HepG2 (cell line): ENCODE measurements around the gene NOXA1. TPM values are rescaled to one million over a fixed set of nuclear protein-coding genes. Genes with fewer than 3 reads are reported as not detected.
A peak's percentile ranks its signal among the peaks of the same experiment; 100 is the strongest.

Experiments used
- AKAP8 ChIP-seq: sonication (generic); formaldehyde crosslinking; IDR thresholded peaks from 2 replicates; pipeline ENCODE4 v1.5.1; 2020; ENCODE audit warnings: mild to moderate bottlenecking, missing genetic modification reagents
- CBX2 ChIP-seq, 2 experiments: fragments of 200-600 bp in 1 of 2; sonication (generic); formaldehyde crosslinking in 1 of 2; IDR thresholded peaks; 2 replicates each; pipeline versions ENCODE4 v1.7.0 to v1.8.1; 2018 to 2022; ENCODE audit warnings: low read depth in 2 of 2, low read length in 1 of 2, mild to moderate bottlenecking in 1 of 2, missing genetic modification reagents in 1 of 2
- CREB3 ChIP-seq: sonication (generic); formaldehyde crosslinking; IDR thresholded peaks from 2 replicates; pipeline ENCODE4 v1.5.0; 2020; ENCODE audit warnings: missing genetic modification reagents
- FOXA3 ChIP-seq: IDR thresholded peaks from 2 replicates; pipeline ENCODE4 v1.6.1; 2016; ENCODE audit warnings: missing genetic modification reagents, missing compliant biosample characterization
- FOXC1 ChIP-seq: sonication (generic); formaldehyde crosslinking; IDR thresholded peaks from 2 replicates; pipeline ENCODE4 v1.8.0; 2022; ENCODE audit warnings: mild to moderate bottlenecking, missing genetic modification reagents, borderline replicate concordance
- GATA4 ChIP-seq: sonication (generic); IDR thresholded peaks from 2 replicates; pipeline ENCODE4 v1.6.1; 2016; ENCODE audit warnings: antibody characterized with exemption, low read depth, borderline replicate concordance
- HNRNPH1 ChIP-seq: fragments of 200-400 bp; formaldehyde crosslinking; optimal IDR thresholded peaks from 2 replicates; pipeline ENCODE3; 2017; ENCODE audit warnings: mild to moderate bottlenecking, low read depth, low read length
- HOXA7 ChIP-seq: sonication (generic); formaldehyde crosslinking; IDR thresholded peaks from 2 replicates; pipeline ENCODE4 v1.8.1; 2022; ENCODE audit warnings: mild to moderate bottlenecking, missing genetic modification reagents, moderate library complexity
- NBN ChIP-seq: fragments of 450-650 bp; conservative IDR thresholded peaks from 2 replicates; pipeline ENCODE4 v1.6.1; 2017
- NFATC3 ChIP-seq: sonication (generic); formaldehyde crosslinking; IDR thresholded peaks from 2 replicates; pipeline ENCODE4 v1.5.1; 2020; ENCODE audit warnings: mild to moderate bottlenecking, missing genetic modification reagents
- NFE2L1 ChIP-seq: sonication (generic); formaldehyde crosslinking; IDR thresholded peaks from 2 replicates; pipeline ENCODE4 v1.4.0; 2020; ENCODE audit warnings: missing genetic modification reagents, mild to moderate bottlenecking, borderline replicate concordance
- RXRA ChIP-seq: sonication (generic); formaldehyde crosslinking; IDR thresholded peaks from 2 replicates; pipeline ENCODE4 v1.5.1; 2020; ENCODE audit warnings: missing genetic modification reagents
- SMYD3 ChIP-seq: sonication (generic); formaldehyde crosslinking; IDR thresholded peaks from 2 replicates; pipeline ENCODE4 v1.8.1; 2023; ENCODE audit warnings: mild to moderate bottlenecking, missing genetic modification reagents
- TAF15 ChIP-seq: fragments of 200-400 bp; formaldehyde crosslinking; IDR thresholded peaks from one replicate; pipeline ENCODE4 v1.6.1; 2018; ENCODE audit warnings: mild to moderate bottlenecking, low read depth, low read length; ENCODE audit not compliant: poor library complexity, severe bottlenecking
- ZNF280B ChIP-seq: sonication (generic); formaldehyde crosslinking; IDR thresholded peaks from 2 replicates; pipeline ENCODE4 v1.5.0; 2020; ENCODE audit warnings: missing genetic modification reagents, mild to moderate bottlenecking, borderline replicate concordance
- ZNF362 ChIP-seq: sonication (generic); formaldehyde crosslinking; IDR thresholded peaks from 2 replicates; pipeline ENCODE4 v1.4.0; 2020; ENCODE audit warnings: missing genetic modification reagents, mild to moderate bottlenecking, borderline replicate concordance
- ZNF614 ChIP-seq: IDR thresholded peaks from 2 replicates; pipeline ENCODE4 v1.6.1; 2018; ENCODE audit warnings: missing biosample characterization, missing genetic modification reagents, inconsistent platforms, borderline replicate concordance
- ZSCAN30 ChIP-seq: sonication (generic); formaldehyde crosslinking; IDR thresholded peaks from 2 replicates; pipeline ENCODE4 v1.5.0; 2020; ENCODE audit warnings: mild to moderate bottlenecking, missing genetic modification reagents
- ZUFSP ChIP-seq: sonication (generic); formaldehyde crosslinking; IDR thresholded peaks from 2 replicates; pipeline ENCODE4 v1.9.0; 2021; ENCODE audit warnings: missing genetic modification reagents, mild to moderate bottlenecking, borderline replicate concordance
- polyA plus RNA-seq, 8 experiments: library from polyadenylated mRNA; depleted of rRNA in 3 of 8; stranded (reverse) in 7 of 8; unstranded in 1 of 8; fragments of >200 nt; fragmentation: Illumina TruSeq in 4 of 8; extraction: Trizol in 4 of 8; gene quantifications; 2 replicates each; pipeline versions ENCODE4 v1.2.1 to v1.2.3, GENCODE V29; 2011 to 2016; ENCODE audit warnings: low read depth in 4 of 8, missing spikeins in 1 of 8, mixed read lengths in 1 of 8; ENCODE audit not compliant: insufficient read depth in 1 of 8
- total RNA-seq, 5 experiments: library from RNA; depleted of rRNA; stranded (reverse); fragments of >200 nt; fragmentation: Illumina TruSeq; extraction: Trizol; gene quantifications; 2 replicates each; pipeline ENCODE4 v1.2.3, GENCODE V29; 2016; ENCODE audit warnings: low read depth in 1 of 5
- TF ChIP-seq, protein P1 (sequence below): conservative IDR thresholded peaks from 2 replicates; pipeline ENCODE4 v1.6.1; 2018; ENCODE audit warnings: missing genetic modification reagents
- TF ChIP-seq, protein P2 (sequence below): sonication (generic); formaldehyde crosslinking; IDR thresholded peaks from 2 replicates; pipeline ENCODE4 v1.9.0; 2021; ENCODE audit warnings: missing genetic modification reagents, mild to moderate bottlenecking, borderline replicate concordance

NOXA1 gene
- total and polyA plus RNA-seq, 2 of the 13 experiments (the other 11 are each of a cell fraction or from before 2014, with no cell fraction given), result 0.78 to 1.2 TPM

DNA sequence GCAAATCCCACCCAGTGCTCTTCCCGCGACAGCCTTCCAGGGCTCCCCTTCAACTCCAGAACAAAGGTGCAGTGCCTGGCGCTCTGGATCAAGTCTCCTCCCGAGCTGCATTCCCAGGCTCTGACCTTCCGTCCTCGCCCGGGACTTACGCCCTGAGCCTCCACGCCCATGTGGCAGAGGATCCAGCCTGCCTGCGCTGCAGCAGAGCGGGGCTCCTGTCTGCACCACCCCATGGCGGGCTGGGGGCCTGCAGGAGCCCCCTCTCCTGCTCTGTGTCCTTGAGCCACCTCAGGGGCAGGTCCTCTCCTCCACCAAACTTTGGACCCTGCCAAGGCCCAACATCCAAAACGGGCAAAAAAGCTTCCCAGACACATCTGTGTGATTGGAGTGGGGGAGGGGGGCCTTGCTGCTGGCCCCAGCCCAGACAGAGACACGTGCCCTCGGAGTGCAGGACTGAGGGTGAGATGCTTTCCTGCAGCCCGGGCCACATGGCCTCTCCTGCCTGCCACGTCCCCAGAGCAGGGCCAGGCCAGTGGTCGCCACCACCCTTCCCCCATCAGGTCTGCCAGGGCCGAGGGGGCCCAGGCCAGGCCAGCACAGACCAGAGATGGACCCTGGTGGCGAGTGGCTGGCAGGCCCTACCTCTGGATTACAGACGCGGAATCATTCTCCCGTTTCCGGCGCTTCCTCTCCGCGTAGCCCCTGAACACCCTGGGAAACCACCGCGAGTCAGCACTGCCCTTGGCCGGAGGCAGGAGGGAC lies 31.6 kb downstream of the NOXA1 start (continued):
- TF ChIP-seq ZNF280B (CRISPR knock-in tag), result peak; percentile 92
- no peak for TF ChIP-seq GATA4
- TF ChIP-seq SMYD3 (CRISPR knock-in tag), result no peak; the same call in 1 of the 2 replicates
- TF ChIP-seq ZNF362 (CRISPR knock-in tag), result peak; percentile 74
- no peak for TF ChIP-seq NFATC3 (CRISPR knock-in tag)
- TF ChIP-seq TAF15, result no peak
- TF ChIP-seq, protein P1, sequence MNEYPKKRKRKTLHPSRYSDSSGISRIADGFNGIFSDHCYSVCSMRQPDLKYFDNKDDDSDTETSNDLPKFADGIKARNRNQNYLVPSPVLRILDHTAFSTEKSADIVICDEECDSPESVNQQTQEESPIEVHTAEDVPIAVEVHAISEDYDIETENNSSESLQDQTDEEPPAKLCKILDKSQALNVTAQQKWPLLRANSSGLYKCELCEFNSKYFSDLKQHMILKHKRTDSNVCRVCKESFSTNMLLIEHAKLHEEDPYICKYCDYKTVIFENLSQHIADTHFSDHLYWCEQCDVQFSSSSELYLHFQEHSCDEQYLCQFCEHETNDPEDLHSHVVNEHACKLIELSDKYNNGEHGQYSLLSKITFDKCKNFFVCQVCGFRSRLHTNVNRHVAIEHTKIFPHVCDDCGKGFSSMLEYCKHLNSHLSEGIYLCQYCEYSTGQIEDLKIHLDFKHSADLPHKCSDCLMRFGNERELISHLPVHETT (CRISPR knock-in tag), result peak; percentile 62
- TF ChIP-seq ZSCAN30 (CRISPR knock-in tag), result peak; percentile 62; the same call in 1 of the 2 replicates
- peak; percentile 5; the same call in 1 of the 2 replicates for TF ChIP-seq CREB3 (CRISPR knock-in tag)
- peak; percentile 72 for TF ChIP-seq FOXA3 (CRISPR knock-in tag)
- TF ChIP-seq, protein P2, sequence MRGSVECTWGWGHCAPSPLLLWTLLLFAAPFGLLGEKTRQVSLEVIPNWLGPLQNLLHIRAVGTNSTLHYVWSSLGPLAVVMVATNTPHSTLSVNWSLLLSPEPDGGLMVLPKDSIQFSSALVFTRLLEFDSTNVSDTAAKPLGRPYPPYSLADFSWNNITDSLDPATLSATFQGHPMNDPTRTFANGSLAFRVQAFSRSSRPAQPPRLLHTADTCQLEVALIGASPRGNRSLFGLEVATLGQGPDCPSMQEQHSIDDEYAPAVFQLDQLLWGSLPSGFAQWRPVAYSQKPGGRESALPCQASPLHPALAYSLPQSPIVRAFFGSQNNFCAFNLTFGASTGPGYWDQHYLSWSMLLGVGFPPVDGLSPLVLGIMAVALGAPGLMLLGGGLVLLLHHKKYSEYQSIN (CRISPR knock-in tag), result no peak
- TF ChIP-seq CBX2 (IDR thresholded peaks at IDR 0.05; ENCODE audit: low read depth, low read length), result no peak
- no peak for TF ChIP-seq CBX2 (CRISPR knock-in tag; IDR thresholded peaks at IDR 0.05; ENCODE audit: low read depth)
- TF ChIP-seq FOXC1 (CRISPR knock-in tag), result peak; percentile 72; the same call in 1 of the 2 replicates
- TF ChIP-seq AKAP8 (CRISPR knock-in tag), result peak; percentile 98
- TF ChIP-seq ZUFSP (CRISPR knock-in tag), result no peak
- TF ChIP-seq HNRNPH1, result no peak
- peak; percentile 96 for TF ChIP-seq RXRA
- TF ChIP-seq NFE2L1 (CRISPR knock-in tag), result peak; percentile 24; the same call in 1 of the 2 replicates
- no peak for TF ChIP-seq HOXA7 (CRISPR knock-in tag)
- TF ChIP-seq ZNF614 (CRISPR knock-in tag), result peak; percentile 88; the same call in 1 of the 2 replicates
- TF ChIP-seq NBN, result no peak
